ENCODE measurements around the gene IRF2BP2.
A peak's percentile ranks its signal among the peaks of the same experiment; 100 is the strongest.

The IRF2BP2 gene

GRCh38 chr1:234612352-234613127 is 2.6 kb upstream of the IRF2BP2 start (continued):
- TF ChIP-seq TRIM28 (IDR thresholded peaks at IDR 0.05; ENCODE audit: borderline replicate concordance, low read length) (peak; percentile 99), ZSCAN30 (tag by site-specific recombination; IDR thresholded peaks at IDR 0.05) (peak; percentile 98), TCF7L2 (IDR thresholded peaks at IDR 0.05; ENCODE audit: borderline replicate concordance, low read depth, low read length) (peak; percentile 93), ZNF311 (tag by site-specific recombination; IDR thresholded peaks at IDR 0.05; ENCODE audit: borderline replicate concordance) (no peak), ZNF513 (tag by site-specific recombination; IDR thresholded peaks at IDR 0.05) (no peak), ZNF426 (tag by site-specific recombination; IDR thresholded peaks at IDR 0.05) (no peak), ZNF677 (tag by site-specific recombination; IDR thresholded peaks at IDR 0.05) (no peak), GLIS2 (tag by site-specific recombination; IDR thresholded peaks at IDR 0.05) (no peak), SP2 (tag by site-specific recombination; IDR thresholded peaks at IDR 0.05) (peak; percentile 83), ZNF211 (tag by site-specific recombination; IDR thresholded peaks at IDR 0.05; ENCODE audit: low read depth) (no peak), FEZF1 (tag by site-specific recombination; IDR thresholded peaks at IDR 0.05) (peak; percentile 92), REST (tag by site-specific recombination; IDR thresholded peaks at IDR 0.05) (no peak), ZNF658 (tag by site-specific recombination; IDR thresholded peaks at IDR 0.05) (no peak), ZSCAN4 (tag by site-specific recombination; IDR thresholded peaks at IDR 0.05) (peak; percentile 77; the same call in 1 of the 2 replicates), SP3 (tag by site-specific recombination; IDR thresholded peaks at IDR 0.05) (peak; percentile 77), ZNF555 (tag by site-specific recombination; conservative IDR thresholded peaks at IDR 0.05) (no peak), ZBTB6 (tag by site-specific recombination; IDR thresholded peaks at IDR 0.05) (no peak), ZNF274 (IDR thresholded peaks at IDR 0.05; ENCODE audit: low read length) (no peak), ZNF274 (tag by site-specific recombination; IDR thresholded peaks at IDR 0.05; ENCODE audit: borderline replicate concordance) (no peak), WT1 (tag by site-specific recombination; IDR thresholded peaks at IDR 0.05) (peak; percentile 95), ZSCAN23 (tag by site-specific recombination; IDR thresholded peaks at IDR 0.05) (peak; percentile 93), ZNF549 (tag by site-specific recombination; IDR thresholded peaks at IDR 0.05) (no peak), ZNF114 (tag by site-specific recombination; IDR thresholded peaks at IDR 0.05) (no peak), ZNF302 (tag by site-specific recombination; IDR thresholded peaks at IDR 0.05; ENCODE audit: low read depth) (no peak), ZNF416 (tag by site-specific recombination; IDR thresholded peaks at IDR 0.05) (no peak), ZNF280D (tag by site-specific recombination; IDR thresholded peaks at IDR 0.05) (no peak), ZNF645 (tag by site-specific recombination; IDR thresholded peaks at IDR 0.05) (no peak), ZNF354C (tag by site-specific recombination; IDR thresholded peaks at IDR 0.05; ENCODE audit: borderline replicate concordance, low read depth) (no peak), ZNF791 (tag by site-specific recombination; IDR thresholded peaks at IDR 0.05) (no peak)

All from HEK293 (cell line).